Osteocyte (in vitro differentiated cells): ENCODE data around the gene RREB1. TPM values are rescaled to one million over a fixed set of nuclear protein-coding genes. Genes with fewer than 3 reads are reported as not detected.
A peak's percentile ranks its signal among the peaks of the same experiment; 100 is the strongest.

Experiments used
- DNase-seq: peaks from one replicate; pipeline ENCODE4 v3.0.0; 2021; ENCODE audit warnings: mixed read lengths; ENCODE audit not compliant: unreplicated experiment; ENCODE audit errors: extremely low spot score
- H3K27ac Mint-ChIP-seq: one replicate; pipeline ENCODE4 v1.8.0; 2021; ENCODE audit warnings: mild to moderate bottlenecking, mixed read lengths; ENCODE audit not compliant: unreplicated experiment
- H3K27me3 Mint-ChIP-seq: one replicate; pipeline ENCODE4 v1.8.0; 2021; ENCODE audit warnings: mixed read lengths; ENCODE audit not compliant: unreplicated experiment
- H3K36me3 Mint-ChIP-seq: one replicate; pipeline ENCODE4 v1.8.0; 2021; ENCODE audit warnings: mixed read lengths; ENCODE audit not compliant: unreplicated experiment
- H3K4me1 Mint-ChIP-seq: one replicate; pipeline ENCODE4 v1.8.0; 2021; ENCODE audit warnings: mixed read lengths; ENCODE audit not compliant: unreplicated experiment
- H3K4me3 Mint-ChIP-seq: one replicate; pipeline ENCODE4 v1.8.0; 2021; ENCODE audit warnings: mild to moderate bottlenecking, moderate library complexity, mixed read lengths; ENCODE audit not compliant: unreplicated experiment
- H3K9me3 Mint-ChIP-seq: one replicate; pipeline ENCODE4 v1.8.0; 2021; ENCODE audit warnings: mixed read lengths; ENCODE audit not compliant: unreplicated experiment
- CTCF ChIP-seq: fragments of 200-600 bp; sonication (generic); IDR thresholded peaks from 2 replicates; pipeline ENCODE4 v1.5.0; 2021; ENCODE audit warnings: antibody characterized with exemption, mild to moderate bottlenecking, moderate library complexity
- total RNA-seq: library from RNA; stranded (reverse); gene quantifications from 2 replicates; pipeline ENCODE4 v1.2.1, GENCODE V29; 2021

RREB1 gene
- total RNA-seq, 1 donor from 2014 or later: 29.9 TPM

GRCh38 chr6:7067305-7067704, 40.5 kb upstream of the RREB1 start:
- Mint-ChIP-seq H3K4me3 (no peak overlapping the region), H3K36me3 (no peaks in the 10 kb centered on the region), H3K27ac (no peak overlapping the region), H3K9me3 (no peaks in the 10 kb centered on the region), H3K4me1 (no peaks in the 10 kb centered on the region), H3K27me3 (no peaks in the 10 kb centered on the region)
- DNase-seq: no peak
- TF ChIP-seq CTCF: no peak

- H3K27ac Mint-ChIP-seq: no peak overlapping the region
- H3K4me1 Mint-ChIP-seq: no peaks in the 10 kb centered on the region
Observed at GRCh38 chr6:7071405-7071804, 36.4 kb upstream of the RREB1 start.

GRCh38 chr6:7073082-7073820, 34.5 kb upstream of the RREB1 start:
- Mint-ChIP-seq H3K9me3 (no peaks in the 10 kb centered on the region), H3K27me3 (no peaks in the 10 kb centered on the region), H3K4me3 (no peak overlapping the region), H3K4me1 (no peaks in the 10 kb centered on the region), H3K36me3 (no peaks in the 10 kb centered on the region), H3K27ac (no peak overlapping the region)
- DNase-seq: peak; percentile 48
- no peak for TF ChIP-seq CTCF

More at GRCh38 chr6:7071405-7071804, 36.4 kb upstream of the RREB1 start:
- H3K9me3 Mint-ChIP-seq: no peaks in the 10 kb centered on the region
- no peak for DNase-seq
- no peak overlapping the region for H3K4me3 Mint-ChIP-seq
- no peak for TF ChIP-seq CTCF
- no peaks in the 10 kb centered on the region for H3K27me3 Mint-ChIP-seq
- H3K36me3 Mint-ChIP-seq: no peaks in the 10 kb centered on the region

- Mint-ChIP-seq H3K27ac (no peak overlapping the region), H3K36me3 (no peaks in the 10 kb centered on the region), H3K4me3 (no peak overlapping the region), H3K27me3 (no peaks in the 10 kb centered on the region), H3K4me1 (no peaks in the 10 kb centered on the region), H3K9me3 (no peaks in the 10 kb centered on the region)
- TF ChIP-seq CTCF: no peak
- DNase-seq: no peak
Observed at GRCh38 chr6:7073821-7074525, 33.8 kb upstream of the RREB1 start.

- no peak for TF ChIP-seq CTCF
- Mint-ChIP-seq H3K36me3 (no peaks in the 10 kb centered on the region), H3K4me1 (no peaks in the 10 kb centered on the region), H3K9me3 (no peaks in the 10 kb centered on the region), H3K27ac (no peak overlapping the region), H3K27me3 (no peaks in the 10 kb centered on the region), H3K4me3 (no peak overlapping the region)
- peak; percentile 32 for DNase-seq
Observed at GRCh38 chr6:7074870-7075269, 32.9 kb upstream of the RREB1 start.
